Left lung (tissue), 10 donors: ENCODE data around the gene SORL1. TPM values are rescaled to one million over a fixed set of nuclear protein-coding genes. Genes with fewer than 3 reads are reported as not detected.
"Not testable (repeated sequence)": the region's sequence is repeated elsewhere in the genome, so short reads cannot be mapped to it uniquely, and the experiment has no call there.

Experiments used
- ATAC-seq: fragments of 200-7000 bp; cut with Tn5 transposase; one replicate; pipeline ENCODE4 v1.9.1; 2020; ENCODE audit warnings: moderate library complexity
- DNase-seq, 4 donors: peaks; one replicate each; pipeline ENCODE4 v3.0.0-alpha.2; 2013 to 2020
- H3K27ac ChIP-seq, 2 donors: fragments of 200-600 bp; sonication (generic) in 1 of 2; one replicate each; pipeline versions ENCODE4 v1.5.0 to v1.8.0; 2020 to 2021
- H3K27me3 ChIP-seq, 2 donors: fragments of 200-600 bp; sonication (generic) in 1 of 2; one replicate each; pipeline versions ENCODE4 v1.5.0 to v1.8.0; 2020 to 2021
- H3K36me3 ChIP-seq, 2 donors: fragments of 200-600 bp; sonication (generic) in 1 of 2; one replicate each; pipeline versions ENCODE4 v1.5.0 to v1.8.0; 2020 to 2021
- H3K4me1 ChIP-seq, 2 donors: fragments of 200-600 bp; one replicate each; pipeline ENCODE4 v1.8.0; 2021
- H3K4me3 ChIP-seq, 2 donors: fragments of 200-600 bp; sonication (generic) in 1 of 2; one replicate each; pipeline versions ENCODE4 v1.5.0 to v1.8.0; 2020 to 2021; ENCODE audit warnings: mild to moderate bottlenecking in 1 of 2
- H3K9me3 ChIP-seq, 2 donors: fragments of 200-600 bp; sonication (generic) in 1 of 2; one replicate each; pipeline versions ENCODE4 v1.5.0 to v1.8.0; 2020 to 2021
- CTCF ChIP-seq, 2 donors: fragments of 200-600 bp; sonication (generic) in 1 of 2; IDR thresholded peaks; one replicate each; pipeline versions ENCODE4 v1.5.0 to v1.8.0; 2021; ENCODE audit warnings: antibody characterized with exemption in 2 of 2
- intact Hi-C, 2 donors: fragments of 100-400 bp; cut with DNase I; formaldehyde crosslinking; loops; one replicate each; pipeline versions ENCODE4 v1.11.2 to v1.14.2; 2022
- polyA plus RNA-seq, 6 donors: library from polyadenylated mRNA; unstranded; fragments of 120-200 nt; gene quantifications; one replicate each; pipeline ENCODE4 v1.2.1, GENCODE V29; 2013; ENCODE audit not compliant: insufficient read length in 6 of 6
- total RNA-seq, 2 donors: library from RNA; stranded (reverse); fragmentation: NEBNext Ultra II Directional; extraction: Animal tissue kit (Norgen Biotek cat#: 25700); gene quantifications; one replicate each; pipeline ENCODE4 v1.2.1, GENCODE V29; 2021
- donor health status: DM: no; HTN: yes; CAD: no.
- donor health status: DM: no; HTN: no; CAD: no.

The SORL1 gene
- total and polyA plus RNA-seq, 8 donors, result 29.8 to 114 (median 33.4) TPM

GRCh38 chr11:121636800-121637176, 184.7 kb downstream of the SORL1 start:
- Histone ChIP-seq H3K4me3 (no peak overlapping the region), H3K27me3 (no peaks in the 10 kb centered on the region), H3K4me1 (no peaks in the 10 kb centered on the region), H3K36me3 (peaks cover 0 to 23% of the 10 kb centered on the region in 2 donors), H3K27ac (no peak overlapping the region), H3K9me3 (no peaks in the 10 kb centered on the region)
- DNase-seq (no peak), ATAC-seq (no peak)
- intact Hi-C loops, result no loop called here
- no peak for TF ChIP-seq CTCF (IDR thresholded peaks at IDR 0.05)

GRCh38 chr11:121637587-121637986, 185.5 kb downstream of the SORL1 start:
- peaks cover 0 to 15% of the 10 kb centered on the region in 2 donors for H3K36me3 ChIP-seq
- H3K27ac ChIP-seq, H3K4me1 ChIP-seq, H3K27me3 ChIP-seq, H3K9me3 ChIP-seq, H3K4me3 ChIP-seq, ATAC-seq, DNase-seq, intact Hi-C loops: not testable (repeated sequence)

- no peak for ATAC-seq
- no peak for TF ChIP-seq CTCF (IDR thresholded peaks at IDR 0.05)
- no peak for DNase-seq
- Histone ChIP-seq H3K9me3 (no peaks in the 10 kb centered on the region), H3K36me3 (no peaks in the 10 kb centered on the region), H3K27ac (no peak overlapping the region), H3K4me3 (no peak overlapping the region), H3K4me1 (no peaks in the 10 kb centered on the region), H3K27me3 (no peaks in the 10 kb centered on the region)
- intact Hi-C loops, result no loop called here
Measured at GRCh38 chr11:121643479-121644186, 191.5 kb downstream of the SORL1 start.

GRCh38 chr11:121644187-121644512, 192.0 kb downstream of the SORL1 start:
- TF ChIP-seq CTCF (IDR thresholded peaks at IDR 0.05), result no peak
- intact Hi-C loops, result no loop called here
- DNase-seq (no peak), ATAC-seq (no peak)
- Histone ChIP-seq H3K4me1 (no peaks in the 10 kb centered on the region), H3K9me3 (no peaks in the 10 kb centered on the region), H3K27me3 (no peaks in the 10 kb centered on the region), H3K36me3 (no peaks in the 10 kb centered on the region), H3K27ac (no peak overlapping the region), H3K4me3 (no peak overlapping the region)

- TF ChIP-seq CTCF (IDR thresholded peaks at IDR 0.05), result no peak
- Histone ChIP-seq H3K27me3 (no peaks in the 10 kb centered on the region), H3K27ac (no peak overlapping the region), H3K4me3 (no peak overlapping the region), H3K9me3 (no peaks in the 10 kb centered on the region), H3K4me1 (no peaks in the 10 kb centered on the region), H3K36me3 (no peaks in the 10 kb centered on the region)
- DNase-seq, result no peak
- intact Hi-C loops, result no loop called here
- ATAC-seq, result no peak
Measured at GRCh38 chr11:121645001-121645400, 192.9 kb downstream of the SORL1 start.

GRCh38 chr11:121645596-121645995, 193.5 kb downstream of the SORL1 start:
- H3K27ac ChIP-seq, result no peak overlapping the region
- H3K4me1 ChIP-seq, result no peaks in the 10 kb centered on the region
- no peak for ATAC-seq
- H3K27me3 ChIP-seq, result no peaks in the 10 kb centered on the region
- H3K4me3 ChIP-seq, result no peak overlapping the region
- no peak for DNase-seq
- intact Hi-C loops, result no loop called here
- H3K9me3 ChIP-seq, result no peaks in the 10 kb centered on the region
- no peaks in the 10 kb centered on the region for H3K36me3 ChIP-seq
- no peak for TF ChIP-seq CTCF (IDR thresholded peaks at IDR 0.05)
